GM10847 (cell line): ENCODE measurements around the gene CDKN2AIPNL.

Source experiments
- POLR2A ChIP-seq: IDR thresholded peaks from 2 replicates; pipeline ENCODE4 v1.6.1; 2011; ENCODE audit not compliant: insufficient read length; ENCODE audit errors: extremely low read depth

The CDKN2AIPNL gene

DNA sequence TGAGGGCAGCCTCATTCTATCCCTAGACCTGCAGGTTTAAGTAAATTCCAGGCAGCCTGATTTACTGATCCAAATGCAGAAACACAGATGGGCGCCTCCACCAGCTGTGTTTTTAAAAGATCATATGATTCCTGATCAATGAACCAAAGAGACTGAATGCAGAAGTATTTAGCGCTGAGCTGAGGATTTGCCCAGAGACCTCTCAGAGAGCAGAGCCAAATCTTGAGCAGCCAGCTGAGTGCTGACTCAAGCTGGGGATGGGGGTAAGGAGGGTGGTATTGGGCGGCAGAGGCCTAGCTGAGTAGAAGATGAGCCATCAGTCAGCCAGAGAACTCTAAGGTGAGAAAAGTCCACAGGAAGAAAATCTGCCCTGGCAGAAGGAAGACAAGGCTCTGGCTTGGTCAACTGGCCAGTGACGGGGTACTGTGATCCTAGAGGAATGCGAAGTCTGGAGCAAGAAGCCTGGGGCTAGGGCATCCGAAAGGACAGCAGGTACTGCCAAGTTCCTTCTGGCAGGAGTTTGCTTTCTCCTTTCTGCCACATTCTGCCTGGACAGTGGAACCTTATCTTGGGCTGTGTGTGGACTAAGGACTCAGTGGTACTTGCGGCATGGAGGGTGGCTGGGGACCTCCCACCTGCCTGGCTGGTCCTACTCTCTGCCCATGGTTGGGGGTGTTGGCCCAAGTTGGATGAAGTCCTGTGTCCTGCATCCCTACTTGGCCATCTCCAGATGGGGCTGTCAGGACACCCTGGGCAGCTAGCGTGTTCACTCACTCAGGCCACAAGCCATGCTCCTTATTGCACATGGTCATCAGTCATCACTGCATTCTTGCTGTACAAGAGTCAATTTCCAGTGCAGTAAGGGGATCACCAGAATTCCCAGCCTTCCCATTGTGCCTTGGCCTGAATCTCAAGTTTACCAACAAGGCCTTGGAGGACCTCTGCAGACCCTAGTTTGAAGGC lies 34.5 kb upstream of the CDKN2AIPNL start:
- no peak for TF ChIP-seq POLR2A

DNA sequence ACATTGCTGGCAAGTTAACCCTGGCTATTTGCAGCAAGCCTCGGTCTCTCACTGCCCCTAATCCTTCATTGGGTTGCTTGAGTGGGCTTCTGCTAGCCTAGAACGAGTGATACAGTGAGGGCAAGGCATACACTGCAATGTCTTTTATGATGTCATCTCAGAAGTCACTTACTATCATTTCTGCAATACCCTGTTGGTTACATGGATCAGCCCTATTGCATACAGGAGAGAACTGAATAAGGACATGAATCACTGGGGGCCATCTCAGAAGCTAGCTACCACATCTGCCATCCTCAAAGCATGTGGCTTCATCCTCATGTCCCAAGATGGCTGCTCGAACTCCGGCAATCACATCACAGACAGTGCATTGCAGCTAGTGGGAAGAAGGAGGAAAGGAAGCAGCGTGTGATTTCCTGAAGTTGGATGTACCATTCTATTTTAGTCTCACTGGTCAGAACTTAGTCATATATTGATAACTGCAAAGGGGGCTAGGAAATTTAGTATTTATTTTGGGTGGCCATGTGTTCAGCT lies 33.3 kb upstream of the CDKN2AIPNL start:
- TF ChIP-seq POLR2A, result no peak

DNA sequence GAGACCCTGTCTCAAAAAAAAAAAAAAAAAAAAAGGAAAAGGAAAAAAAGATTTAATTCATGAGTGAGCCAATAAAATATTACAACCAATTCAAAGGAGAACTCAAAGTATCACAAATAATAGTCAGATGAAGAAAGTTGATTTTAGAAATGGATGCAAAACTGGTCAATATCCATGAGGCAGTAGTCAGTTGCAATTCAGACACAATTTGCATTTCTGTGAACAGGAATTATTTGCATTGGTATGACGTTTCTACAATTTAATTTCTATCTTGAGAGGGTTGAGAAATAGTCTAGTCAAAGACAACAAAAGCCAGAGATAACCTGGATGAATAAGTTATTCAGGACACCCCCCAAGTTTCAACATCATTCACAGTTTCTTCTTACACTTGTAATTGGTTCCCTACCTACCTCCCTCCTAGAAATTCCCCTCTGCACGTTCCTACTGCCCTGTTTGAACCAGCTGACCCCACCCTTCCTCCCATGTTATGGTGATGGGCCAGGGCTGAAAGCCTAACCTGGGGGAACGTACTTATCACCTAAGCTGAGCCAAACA lies 28.6 kb upstream of the CDKN2AIPNL start:
- no peak for TF ChIP-seq POLR2A

DNA sequence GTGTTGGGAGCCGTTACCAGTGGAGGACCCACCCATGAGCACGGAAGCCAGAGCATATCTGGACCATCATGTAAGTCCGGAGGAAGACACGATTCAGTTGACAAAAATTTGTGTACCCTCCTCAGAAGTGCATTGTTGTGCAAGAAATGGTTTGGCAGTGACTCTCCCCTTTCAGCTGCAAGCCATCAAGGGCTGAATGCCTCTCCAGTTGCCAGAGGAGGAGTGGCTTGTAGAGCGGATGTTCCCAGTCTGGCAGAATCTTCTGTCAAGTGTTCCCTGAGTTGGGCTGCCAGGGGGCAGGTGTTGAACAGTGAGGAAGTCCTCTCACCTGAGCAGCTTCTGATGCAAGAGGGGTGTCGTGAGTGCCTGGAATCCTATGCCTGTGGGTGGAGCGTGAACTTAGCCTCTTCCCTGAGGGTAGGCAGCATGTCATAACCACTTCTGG lies 27.6 kb upstream of the CDKN2AIPNL start:
- no peak for TF ChIP-seq POLR2A

DNA sequence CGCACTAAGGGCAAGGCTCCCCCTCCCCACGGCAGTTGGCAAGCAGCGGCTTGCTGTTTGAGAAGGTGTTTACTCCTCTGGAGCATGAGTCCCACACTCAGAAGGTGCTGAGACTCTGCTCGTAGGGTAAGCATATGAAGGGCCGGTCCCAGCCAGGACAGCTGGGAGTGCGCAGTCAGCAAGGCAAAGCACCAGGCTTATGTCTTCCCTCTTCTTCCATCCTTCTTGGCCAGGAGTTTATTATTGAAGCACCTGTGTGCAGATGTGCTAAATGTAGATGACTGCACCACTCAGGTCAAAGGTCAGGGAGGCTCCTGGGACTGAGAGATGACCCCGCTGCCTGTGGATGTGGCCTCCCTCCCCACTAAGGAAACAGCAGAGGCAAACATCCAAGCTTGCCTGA lies 27.0 kb upstream of the CDKN2AIPNL start:
- TF ChIP-seq POLR2A, result no peak

DNA sequence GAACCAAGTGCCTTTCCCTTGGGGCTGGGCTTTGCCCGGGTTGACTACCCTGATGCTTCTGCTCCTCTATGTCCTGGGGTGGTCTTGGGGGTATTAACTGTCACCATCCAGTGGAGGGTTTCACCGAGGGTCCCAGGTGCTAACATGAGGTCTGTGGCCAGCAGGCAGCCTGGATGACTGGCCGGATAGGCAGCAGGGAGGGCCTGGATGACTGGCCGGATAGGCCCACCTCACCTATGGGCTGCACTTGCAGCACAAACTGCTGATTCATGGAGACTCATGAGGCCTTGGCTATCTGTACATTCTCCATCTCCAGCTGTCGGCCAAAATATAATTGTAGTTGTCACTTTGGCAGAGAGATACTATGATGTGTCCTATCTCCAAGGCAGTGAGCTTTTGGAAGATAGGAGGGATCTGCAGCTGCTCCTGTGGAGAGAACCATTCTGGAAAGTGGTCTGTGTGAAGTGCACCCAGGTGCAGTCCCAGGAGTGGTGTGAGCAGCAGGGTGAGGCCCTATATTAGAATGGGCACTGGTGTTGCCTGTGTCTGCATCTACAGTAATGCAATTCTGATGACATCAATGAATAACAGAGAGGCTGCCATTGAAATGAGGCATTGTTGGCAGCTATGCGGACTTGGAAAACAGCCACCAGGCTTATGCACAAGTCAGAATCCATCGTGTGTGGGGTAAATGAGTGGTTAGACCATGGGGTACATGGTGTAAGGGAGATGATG lies 26.3 kb upstream of the CDKN2AIPNL start:
- no peak for TF ChIP-seq POLR2A

DNA sequence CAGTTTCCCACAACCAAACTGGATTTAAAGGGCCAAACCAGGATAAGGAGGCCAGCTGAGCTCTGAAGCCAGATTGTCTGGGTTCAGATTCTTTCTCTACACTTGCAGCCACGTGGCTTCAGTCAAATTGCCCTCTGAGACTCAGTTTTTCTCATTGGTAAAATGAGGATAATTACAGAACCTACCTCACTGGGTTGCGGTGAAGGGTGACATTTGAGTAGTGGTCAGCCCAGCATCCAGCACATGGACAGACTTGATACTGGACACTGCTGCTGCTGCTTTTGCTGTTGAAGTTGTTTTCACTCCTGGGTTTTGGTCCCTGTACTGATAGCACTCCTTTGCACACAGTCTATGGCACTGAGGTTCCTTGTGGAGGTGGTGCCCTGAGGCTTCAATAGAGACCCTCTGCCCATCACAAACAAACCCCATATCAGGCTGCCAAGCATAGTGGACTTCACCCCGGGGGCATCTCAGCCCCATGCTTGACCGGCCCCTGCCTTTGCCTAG lies 25.7 kb upstream of the CDKN2AIPNL start:
- no peak for TF ChIP-seq POLR2A

DNA sequence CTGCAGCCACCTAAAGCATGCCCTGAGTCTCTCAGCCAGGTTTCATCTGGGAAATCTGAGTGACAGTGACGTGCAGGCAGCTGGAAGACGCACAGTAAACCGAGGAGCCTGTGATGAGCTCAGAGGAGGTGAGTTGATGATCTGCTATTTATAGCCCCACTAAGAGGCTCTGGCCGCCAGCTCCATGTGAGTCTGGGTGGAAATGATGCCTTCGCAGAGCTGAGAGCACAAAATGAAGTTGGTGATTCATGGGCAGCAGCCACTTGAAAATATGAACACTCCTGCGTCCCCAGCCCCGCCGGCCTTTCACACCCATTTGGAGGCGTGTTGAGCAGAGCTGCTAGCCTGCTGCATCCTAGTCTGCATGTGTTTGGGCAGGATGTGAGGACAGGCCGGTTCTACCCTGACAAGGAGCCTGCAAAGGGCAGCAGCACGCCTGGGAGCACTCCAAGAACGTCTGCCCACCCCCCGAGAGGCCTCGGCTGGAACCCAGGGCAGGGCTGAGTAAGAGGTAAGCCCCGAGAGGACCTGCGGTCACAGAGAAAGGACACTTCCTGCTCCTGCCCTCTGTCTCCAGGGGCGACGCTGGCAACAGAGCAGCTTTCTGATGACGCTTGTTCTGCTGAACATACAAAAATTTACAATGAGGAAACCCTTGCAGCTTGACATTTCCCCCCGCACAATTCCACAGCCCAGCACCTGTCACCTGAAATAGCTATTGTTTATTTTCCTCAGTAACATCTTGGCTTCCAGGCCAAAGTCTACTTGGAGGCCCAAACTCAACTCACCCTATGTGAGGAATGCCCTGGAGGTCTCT lies 25.1 kb upstream of the CDKN2AIPNL start:
- no peak for TF ChIP-seq POLR2A

DNA sequence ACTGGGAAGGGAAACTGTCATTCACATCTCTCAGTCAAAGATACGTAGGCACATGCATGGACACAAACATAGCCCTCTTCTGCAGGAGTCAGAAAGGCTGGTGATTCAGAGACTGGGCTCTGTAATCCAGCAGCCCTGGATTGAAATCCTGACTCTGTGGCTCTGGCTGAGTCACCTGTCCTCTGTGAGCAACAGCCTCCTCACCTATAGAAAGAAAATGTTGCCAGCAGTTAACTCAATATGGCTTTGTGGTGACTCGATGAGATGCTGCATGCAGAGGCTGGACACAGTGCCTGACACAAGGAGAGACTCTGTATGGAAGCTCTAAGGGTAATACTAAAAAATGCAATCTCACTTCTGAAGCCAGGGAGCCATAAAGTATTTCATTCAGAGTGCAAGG lies 23.9 kb upstream of the CDKN2AIPNL start:
- no peak for TF ChIP-seq POLR2A

DNA sequence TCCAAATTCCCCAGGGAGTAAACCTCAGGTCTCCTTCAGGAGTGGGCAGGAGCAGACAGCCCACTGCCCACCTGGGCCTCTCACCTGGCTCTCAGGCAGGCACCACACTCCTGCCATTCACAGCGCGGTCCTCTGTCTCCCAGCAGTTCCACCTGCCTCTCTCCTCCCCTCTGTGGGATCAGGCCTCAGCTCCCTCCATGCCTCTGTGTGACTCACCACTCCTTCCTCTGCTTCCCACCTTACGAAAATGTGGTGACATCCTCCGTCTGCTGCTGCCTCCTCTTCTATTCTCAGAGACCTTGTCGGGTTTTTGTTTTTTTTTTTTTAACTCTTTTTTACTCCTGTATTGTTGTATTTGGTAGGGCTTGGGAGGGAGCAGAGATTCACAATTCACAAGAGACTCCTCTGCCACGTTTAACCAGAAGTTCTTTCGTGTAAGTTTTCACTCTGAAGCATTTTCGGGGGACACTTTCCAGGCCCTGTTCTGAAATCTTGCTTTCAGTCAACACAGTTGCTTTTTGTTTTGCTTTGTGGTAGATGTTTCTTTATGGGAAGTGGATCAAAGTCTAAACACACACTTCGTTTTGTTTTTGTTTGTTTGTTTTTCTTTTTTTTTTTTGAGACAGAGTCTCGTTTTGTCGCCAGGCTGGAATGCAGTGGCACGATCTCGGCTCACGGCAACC lies 21.1 kb upstream of the CDKN2AIPNL start:
- no peak for TF ChIP-seq POLR2A

DNA sequence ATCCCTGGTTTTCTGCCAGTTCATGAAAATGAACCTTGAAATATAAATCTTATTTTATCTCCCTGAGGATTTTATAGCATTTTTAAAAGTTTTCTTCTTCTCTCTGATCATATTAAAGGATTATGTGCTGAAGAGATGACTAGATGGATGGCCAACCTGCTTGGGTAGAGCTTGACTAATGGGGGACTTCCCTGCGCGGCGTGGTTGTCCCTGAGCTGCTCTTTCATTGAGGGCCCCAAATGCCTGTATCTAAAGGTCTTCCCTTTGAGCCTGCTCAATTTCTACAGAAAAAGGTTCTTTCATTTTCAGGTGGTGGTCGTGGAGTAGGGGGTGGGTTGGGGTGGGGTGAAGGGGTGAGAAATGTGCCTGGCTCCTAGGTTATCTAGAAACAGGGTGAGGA lies 20.5 kb upstream of the CDKN2AIPNL start:
- TF ChIP-seq POLR2A, result no peak

DNA sequence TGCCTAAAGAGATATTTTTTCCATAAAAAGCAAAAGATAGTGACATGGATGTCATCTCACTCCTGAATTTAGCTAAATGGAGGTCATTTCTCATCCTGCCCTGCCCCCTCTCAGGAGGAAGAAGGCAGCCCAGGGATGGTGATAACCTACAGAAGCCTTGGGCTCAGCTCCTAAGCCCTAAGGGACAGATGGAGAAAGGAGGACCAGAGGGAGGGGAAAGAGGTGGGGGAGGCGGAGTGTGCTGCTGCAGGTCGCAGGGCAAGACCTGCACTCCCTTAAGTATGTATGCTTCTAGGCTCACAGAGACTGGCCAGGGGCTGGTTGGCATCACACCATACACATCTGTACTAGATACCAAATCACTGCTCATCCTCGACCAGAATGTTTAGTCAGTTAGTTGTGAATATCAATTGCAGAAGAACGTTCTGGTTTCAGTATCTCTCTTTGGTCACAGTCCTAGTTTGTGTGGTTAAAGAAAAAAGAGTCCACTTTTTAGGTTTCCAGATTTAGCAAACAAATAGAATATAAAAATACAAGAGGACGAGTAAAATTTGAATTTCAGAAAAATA lies 18.4 kb upstream of the CDKN2AIPNL start:
- TF ChIP-seq POLR2A, result no peak

DNA sequence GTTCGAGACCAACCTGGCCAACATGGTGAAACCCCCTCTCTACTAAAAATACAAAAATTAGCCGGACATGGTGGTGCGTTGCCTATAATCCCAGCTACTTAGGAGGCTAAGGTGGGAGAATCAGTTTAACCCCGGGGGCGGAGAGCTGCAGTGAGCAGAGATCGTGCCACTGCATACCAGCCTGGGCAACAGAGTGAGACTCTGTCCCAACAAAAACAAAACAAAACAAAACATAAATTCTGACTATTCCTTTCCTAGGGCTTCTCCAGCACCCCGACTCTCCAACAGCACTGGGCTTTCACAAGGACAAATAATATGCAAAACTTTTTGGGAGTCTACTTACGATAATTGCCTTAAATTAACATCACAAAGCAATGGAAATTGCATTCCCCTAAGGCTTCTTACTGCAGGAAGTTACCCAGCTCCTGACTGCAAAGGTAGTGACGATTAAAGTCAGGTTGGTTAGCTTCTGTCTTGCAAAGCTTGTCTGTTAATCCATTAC lies 15.9 kb upstream of the CDKN2AIPNL start:
- TF ChIP-seq POLR2A, result no peak
